Measurements from ENCODE around the gene GAB1.

GRCh38 chr4:143344041-143344440 lies 7.4 kb downstream of the GAB1 start:
- TF ChIP-seq, protein P1, sequence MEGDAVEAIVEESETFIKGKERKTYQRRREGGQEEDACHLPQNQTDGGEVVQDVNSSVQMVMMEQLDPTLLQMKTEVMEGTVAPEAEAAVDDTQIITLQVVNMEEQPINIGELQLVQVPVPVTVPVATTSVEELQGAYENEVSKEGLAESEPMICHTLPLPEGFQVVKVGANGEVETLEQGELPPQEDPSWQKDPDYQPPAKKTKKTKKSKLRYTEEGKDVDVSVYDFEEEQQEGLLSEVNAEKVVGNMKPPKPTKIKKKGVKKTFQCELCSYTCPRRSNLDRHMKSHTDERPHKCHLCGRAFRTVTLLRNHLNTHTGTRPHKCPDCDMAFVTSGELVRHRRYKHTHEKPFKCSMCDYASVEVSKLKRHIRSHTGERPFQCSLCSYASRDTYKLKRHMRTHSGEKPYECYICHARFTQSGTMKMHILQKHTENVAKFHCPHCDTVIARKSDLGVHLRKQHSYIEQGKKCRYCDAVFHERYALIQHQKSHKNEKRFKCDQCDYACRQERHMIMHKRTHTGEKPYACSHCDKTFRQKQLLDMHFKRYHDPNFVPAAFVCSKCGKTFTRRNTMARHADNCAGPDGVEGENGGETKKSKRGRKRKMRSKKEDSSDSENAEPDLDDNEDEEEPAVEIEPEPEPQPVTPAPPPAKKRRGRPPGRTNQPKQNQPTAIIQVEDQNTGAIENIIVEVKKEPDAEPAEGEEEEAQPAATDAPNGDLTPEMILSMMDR (IDR thresholded peaks at IDR 0.05) = no peak
- TF ChIP-seq EP300 (IDR thresholded peaks at IDR 0.05) (no peak), POLR2A (IDR thresholded peaks at IDR 0.05) (no peak), POLR2AphosphoS5 (IDR thresholded peaks at IDR 0.05) (no peak)
